Stomach (tissue), 9 donors: ENCODE data around the gene VMO1. TPM values are rescaled to one million over a fixed set of nuclear protein-coding genes. Genes with fewer than 3 reads are reported as not detected.

Source experiments
- DNase-seq, 2 donors: peaks; one replicate each; pipeline versions ENCODE4 v3.0.0 to v3.0.0-alpha.2; 2013 to 2019
- H3K27ac ChIP-seq, 5 donors: fragments of 200-600 bp in 4 of 5; sonication (generic) in 4 of 5; one replicate each; pipeline ENCODE4 v1.5.1; 2013 to 2019; ENCODE audit warnings: mild to moderate bottlenecking in 1 of 5, moderate library complexity in 1 of 5
- H3K27me3 ChIP-seq, 3 donors: fragments of 200-600 bp; sonication (generic); one replicate each; pipeline ENCODE4 v1.5.1; 2017 to 2019; ENCODE audit warnings: mixed run types in 1 of 3
- H3K36me3 ChIP-seq, 4 donors: fragments of 200-600 bp; sonication (generic); 1 replicate in 3 of 4; 2 replicates in 1 of 4; pipeline ENCODE4 v1.5.1; 2016 to 2019
- H3K4me1 ChIP-seq, 4 donors: fragments of 200-600 bp; sonication (generic); one replicate each; pipeline ENCODE4 v1.5.1; 2016 to 2019
- H3K4me3 ChIP-seq, 4 donors: fragments of 200-600 bp; sonication (generic) in 3 of 4; one replicate each; pipeline ENCODE4 v1.5.1; 2016 to 2019; ENCODE audit warnings: mild to moderate bottlenecking in 1 of 4
- H3K9me3 ChIP-seq, 4 donors: fragments of 200-600 bp; sonication (generic); one replicate each; pipeline ENCODE4 v1.5.1; 2016 to 2019
- CTCF ChIP-seq, 7 experiments: fragments of 450-650 bp in 4 of 7; fragments of 200-600 bp in 3 of 7; sonication (generic) in 3 of 7; IDR thresholded peaks; one replicate each; pipeline ENCODE4 v1.5.1; 2016 to 2019; ENCODE audit warnings: antibody characterized with exemption in 7 of 7, control low read depth in 2 of 7, mild to moderate bottlenecking in 1 of 7
- EP300 ChIP-seq: sonication (generic); formaldehyde crosslinking; IDR thresholded peaks from one replicate; pipeline ENCODE4 v1.6.1; 2017; ENCODE audit warnings: antibody characterized with exemption
- POLR2A ChIP-seq, 4 donors: fragments of 450-650 bp; IDR thresholded peaks; one replicate each; pipeline ENCODE4 v1.6.1; 2016; ENCODE audit warnings: antibody characterized with exemption in 4 of 4, control low read depth in 2 of 4, mild to moderate bottlenecking in 1 of 4, moderate library complexity in 1 of 4
- POLR2AphosphoS5 ChIP-seq, 3 donors: sonication (generic); formaldehyde crosslinking; IDR thresholded peaks; one replicate each; pipeline ENCODE4 v1.6.1; 2016; ENCODE audit warnings: antibody characterized with exemption in 3 of 3
- WGBS, 5 donors: extraction: QIAGEN DNeasy Blood & Tissue Kit in 3 of 5; methylation state at CpG; one replicate each; pipeline versions ENCODE4 v1.1.5 to v1.1.7; 2013 to 2018; 5-methylcytosine and 5-hydroxymethylcytosine counted together
- intact Hi-C: fragments of 100-400 bp; cut with DNase I; formaldehyde crosslinking; loops from one replicate; pipeline ENCODE4 v1.15.1; 2023; ENCODE audit warnings: low total_unique reads
- polyA plus RNA-seq, 3 donors: library from polyadenylated mRNA; stranded (reverse); fragments of 200-250 nt; gene quantifications; one replicate each; pipeline ENCODE4 v1.2.3, GENCODE V29; 2013
- total RNA-seq, 5 donors: library from RNA; depleted of rRNA; stranded (reverse); fragments of >200 nt; gene quantifications; one replicate each; pipeline versions ENCODE4 v1.1.0 to v1.2.3, GENCODE V29; 2014 to 2016
- donor health status: healthy with polysubstance abuse.
- donor health status: Bipolar disorder and iron deficiency.
- donor health status: healthy.

VMO1 gene
- total and polyA plus RNA-seq, 8 donors: 1.4 to 3.0 (median 2.3) TPM; not detected in 3

- Histone ChIP-seq H3K4me3 (peak overlapping the region; percentile 54 to 76 (median 66)), H3K27me3 (peaks cover 0 to 26% (median 12%) of the 10 kb centered on the region in 3 donors), H3K9me3 (no peaks in the 10 kb centered on the region), H3K4me1 (peaks cover 39 to 59% (median 48%) of the 10 kb centered on the region in 4 donors), H3K27ac (peak overlapping the region; percentile 94 to 99 (median 98)), H3K36me3 (no peaks in the 10 kb centered on the region)
- WGBS, 5 donors: 0 to 20% (median 1%) methylated on average over 1 to 25 of the region's 25 CpGs
- no peak for DNase-seq
- TF ChIP-seq EP300: no peak
- TF ChIP-seq POLR2AphosphoS5 (IDR thresholded peaks at IDR 0.05): no peak
- TF ChIP-seq POLR2A (IDR thresholded peaks at IDR 0.05): no peak
- TF ChIP-seq CTCF (IDR thresholded peaks at IDR 0.05): no peak
- intact Hi-C loops: loop anchor here (5.0 to 10.0 kb wide), 3 partner anchors 55 to 93 kb away; partner anchors contain the start of genes CXCL16, MED11, PELP1 and ZMYND15
Measured at GRCh38 chr17:4789701-4789950, 3.5 kb upstream of the VMO1 start.

- 16 to 32% (median 19%) methylated on average over 44 to 62 of the region's 62 CpGs for WGBS, 5 donors
- no peak for TF ChIP-seq POLR2A (IDR thresholded peaks at IDR 0.05)
- no peak for TF ChIP-seq CTCF (IDR thresholded peaks at IDR 0.05)
- TF ChIP-seq EP300: no peak
- TF ChIP-seq POLR2AphosphoS5 (IDR thresholded peaks at IDR 0.05): no peak
- Histone ChIP-seq H3K9me3 (no peaks in the 10 kb centered on the region), H3K36me3 (no peaks in the 10 kb centered on the region), H3K4me1 (peaks cover 39 to 59% (median 48%) of the 10 kb centered on the region in 4 donors), H3K4me3 (peak within 1 kb of the TSS; percentile 54 to 76 (median 66)), H3K27me3 (peaks cover 0 to 31% (median 12%) of the 10 kb centered on the region in 3 donors), H3K27ac (peak within 1 kb of the TSS; percentile 94 to 99 (median 98))
- peak in 1 of 2 donors; percentile 63 for DNase-seq
- intact Hi-C loops: loop anchor here (5.0 to 10.0 kb wide), 3 partner anchors 54 to 93 kb away; partner anchors contain the start of genes CXCL16, MED11, PELP1 and ZMYND15
Measured at GRCh38 chr17:4788807-4789700, 2.9 kb upstream of the VMO1 start, which contains the start of gene GLTPD2. Gene GLTPD2, plus strand, starts transcription at chr17:4788964. Its CDS starts 48 bp downstream, at chr17:4789012.

GRCh38 chr17:4788159-4788806 is 2.1 kb upstream of the VMO1 start:
- DNase-seq: no peak
- intact Hi-C loops: loop anchor here (5.0 to 10.0 kb wide), 3 partner anchors 53 to 94 kb away; partner anchors contain the start of genes CXCL16, MED11, PELP1 and ZMYND15
- Histone ChIP-seq H3K9me3 (no peaks in the 10 kb centered on the region), H3K4me3 (peak overlapping the region in 3 of 4 donors; percentile 54 to 76 (median 64)), H3K27ac (peak overlapping the region in 2 of 5 donors; percentile 98), H3K27me3 (peaks cover 0 to 39% (median 12%) of the 10 kb centered on the region in 3 donors), H3K36me3 (no peaks in the 10 kb centered on the region), H3K4me1 (peaks cover 39 to 59% (median 48%) of the 10 kb centered on the region in 4 donors)
- WGBS, 5 donors: 73 to 83% (median 77%) methylated on average over 14 of the region's 14 CpGs
- TF ChIP-seq POLR2AphosphoS5 (IDR thresholded peaks at IDR 0.05) (no peak), EP300 (no peak), CTCF (IDR thresholded peaks at IDR 0.05) (no peak), POLR2A (IDR thresholded peaks at IDR 0.05) (no peak)

- peak in 1 of 2 donors; percentile 38 for DNase-seq
- WGBS, 5 donors: 14 to 26% (median 16%) methylated on average over 6 of the region's 6 CpGs
- intact Hi-C loops: loop anchor here (5.0 to 10.0 kb wide), 3 partner anchors 52 to 96 kb away; partner anchors contain the start of genes CXCL16, MED11, PELP1 and ZMYND15
- peak overlapping the region; percentile 18 to 33 (median 32) for H3K4me3 ChIP-seq
- H3K27me3 ChIP-seq: peaks cover 0 to 57% (median 17%) of the 10 kb centered on the region in 3 donors
- no peaks in the 10 kb centered on the region for H3K36me3 ChIP-seq
- peaks cover 39 to 59% (median 48%) of the 10 kb centered on the region in 4 donors for H3K4me1 ChIP-seq
- H3K9me3 ChIP-seq: no peaks in the 10 kb centered on the region
- H3K27ac ChIP-seq: peak overlapping the region in 1 of 5 donors; percentile 37
- TF ChIP-seq POLR2AphosphoS5 (IDR thresholded peaks at IDR 0.05) (no peak), POLR2A (IDR thresholded peaks at IDR 0.05) (no peak), CTCF (IDR thresholded peaks at IDR 0.05) (no peak), EP300 (no peak)
Measured at GRCh38 chr17:4786516-4786915, 352 bp upstream of the VMO1 start.
